M059J (cell line): ENCODE data around the gene CFAP69. TPM values are rescaled to one million over a fixed set of nuclear protein-coding genes. Genes with fewer than 3 reads are reported as not detected.
A peak's percentile ranks its signal among the peaks of the same experiment; 100 is the strongest.
"Not testable (repeated sequence)": the region's sequence is repeated elsewhere in the genome, so short reads cannot be mapped to it uniquely, and the experiment has no call there.

Experiments used
- DNase-seq: peaks from one replicate; pipeline ENCODE4 v3.0.0-alpha.2; 2012; ENCODE audit warnings: low read depth
- total RNA-seq: library from RNA; depleted of rRNA; stranded (reverse); fragments of >200 nt; shearing (Covaris generic); gene quantifications from 2 replicates; pipeline ENCODE4 v1.2.3, GENCODE V29; 2014

The CFAP69 gene
- total RNA-seq, 1 experiment from 2014 or later: 3.2 TPM

DNA sequence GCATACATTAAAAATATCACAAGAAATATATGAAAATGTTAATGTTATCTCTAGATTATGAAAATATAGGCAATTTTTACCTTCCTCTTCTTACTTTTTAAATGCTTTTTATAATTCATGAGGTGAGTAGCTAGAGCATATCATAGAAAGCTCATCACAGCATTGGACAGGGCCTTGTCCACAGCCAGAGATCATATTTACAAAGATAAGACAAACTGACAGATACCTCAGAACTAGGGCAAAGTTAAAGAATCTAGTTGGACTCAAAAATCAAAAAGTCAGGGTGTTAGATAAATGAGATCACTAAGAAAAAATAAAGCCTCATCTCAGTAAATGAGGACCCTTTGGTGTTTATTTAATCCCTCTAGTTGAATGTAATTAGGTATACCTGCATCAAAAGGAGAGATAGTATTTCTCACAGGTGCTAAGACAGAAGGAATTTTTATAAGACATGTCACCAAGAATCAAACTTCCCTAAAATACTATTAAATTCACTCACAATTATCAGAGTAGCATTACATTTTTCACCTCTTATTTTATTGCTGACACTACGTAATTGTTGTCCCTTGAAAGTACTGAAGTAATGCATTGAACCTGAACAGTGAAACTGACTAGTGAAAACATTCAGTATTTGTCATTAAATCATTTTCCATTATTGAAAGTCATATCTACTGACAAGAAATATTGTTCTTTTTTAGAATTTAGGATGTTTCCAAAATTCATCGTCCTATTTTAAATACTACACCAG lies 25.6 kb downstream of the CFAP69 start:
- no peak for DNase-seq

DNA sequence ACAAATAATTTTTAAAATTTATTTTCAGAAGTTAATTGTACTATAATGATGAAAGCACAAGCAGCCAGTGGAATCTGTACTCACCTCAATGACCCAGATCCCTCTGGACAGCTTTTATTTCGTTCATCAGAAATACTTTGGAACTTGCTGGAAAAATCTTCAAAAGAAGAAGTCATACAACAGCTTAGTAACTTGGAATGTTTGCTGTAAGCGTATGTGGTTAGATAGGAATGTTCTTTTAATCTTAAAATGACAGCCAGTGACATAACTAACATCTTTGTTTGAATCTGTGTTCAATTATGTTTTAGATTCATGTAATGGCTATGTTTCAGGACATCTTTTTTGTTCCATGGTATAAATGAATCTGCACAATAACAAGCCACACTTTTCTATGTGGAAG lies 26.8 kb downstream of the CFAP69 start:
- DNase-seq: peak; percentile 49

DNA sequence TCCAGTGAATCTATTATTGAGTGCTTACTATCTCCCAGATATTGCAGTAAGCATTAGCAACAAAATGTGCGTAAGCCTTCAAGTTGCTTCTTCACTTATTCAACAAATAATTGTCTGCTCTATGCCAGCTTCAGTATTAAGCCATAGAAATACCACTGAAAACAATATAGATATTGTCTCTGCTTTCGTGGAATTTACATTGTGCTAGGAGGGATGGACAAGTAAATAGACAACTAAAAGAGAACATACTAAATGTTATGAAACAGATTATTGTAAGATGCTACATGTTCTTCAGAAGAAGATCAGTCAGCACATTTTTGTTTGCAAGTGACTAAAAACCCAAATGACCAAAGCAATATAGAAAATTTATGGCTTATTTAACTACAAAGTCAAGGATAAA lies 27.3 kb downstream of the CFAP69 start:
- DNase-seq: no peak

DNA sequence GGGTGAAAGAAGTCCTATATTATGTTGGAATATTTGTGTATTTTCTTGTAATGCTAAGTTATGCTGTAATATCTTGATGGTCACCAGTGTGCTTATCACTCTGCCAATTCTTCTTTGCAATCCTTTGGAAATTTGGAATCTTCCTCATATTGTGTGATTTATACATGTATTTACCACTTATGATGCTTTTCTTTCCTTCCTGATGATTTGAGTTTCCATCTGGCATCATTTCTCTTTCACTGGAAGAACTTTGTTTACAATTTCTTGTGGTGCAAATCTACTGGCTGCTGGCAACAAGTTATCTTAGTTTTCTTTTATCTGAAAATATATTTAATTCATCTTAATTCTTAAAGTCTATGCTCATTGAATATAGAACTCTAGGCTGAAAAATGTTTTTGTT lies 29.2 kb downstream of the CFAP69 start:
- DNase-seq: no peak

DNA sequence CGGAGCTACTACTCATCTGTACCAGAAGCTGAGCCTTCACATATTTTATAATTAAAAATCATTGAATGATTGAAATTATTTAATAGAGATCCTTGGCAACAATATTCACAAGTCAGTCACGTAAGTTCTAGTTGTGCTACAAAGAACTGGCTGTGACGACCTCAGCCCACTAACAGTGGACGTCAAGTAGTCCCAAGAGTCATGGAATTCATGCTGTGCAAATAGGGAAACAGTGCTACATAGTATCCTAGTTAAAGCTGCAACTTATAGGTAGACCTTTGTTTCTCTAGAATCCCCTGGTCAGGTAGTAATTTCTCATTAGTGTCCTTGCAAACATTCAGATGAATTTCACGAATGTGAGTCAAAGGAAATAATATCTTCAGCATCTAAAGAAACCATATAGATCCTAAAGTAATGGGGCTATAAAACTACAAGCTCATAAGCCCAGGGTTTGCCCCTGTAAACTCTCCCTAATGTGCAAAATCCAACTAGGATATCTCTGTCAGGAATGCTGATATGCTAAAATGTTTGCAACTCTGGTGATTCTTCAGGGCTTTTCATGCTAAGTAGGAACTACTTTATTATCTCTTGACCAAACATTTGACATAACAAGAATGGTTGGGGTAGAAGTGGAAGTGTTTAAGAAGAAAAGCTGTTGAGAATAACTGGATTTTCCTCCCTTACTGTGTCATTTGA lies 31.2 kb downstream of the CFAP69 start:
- no peak for DNase-seq

DNA sequence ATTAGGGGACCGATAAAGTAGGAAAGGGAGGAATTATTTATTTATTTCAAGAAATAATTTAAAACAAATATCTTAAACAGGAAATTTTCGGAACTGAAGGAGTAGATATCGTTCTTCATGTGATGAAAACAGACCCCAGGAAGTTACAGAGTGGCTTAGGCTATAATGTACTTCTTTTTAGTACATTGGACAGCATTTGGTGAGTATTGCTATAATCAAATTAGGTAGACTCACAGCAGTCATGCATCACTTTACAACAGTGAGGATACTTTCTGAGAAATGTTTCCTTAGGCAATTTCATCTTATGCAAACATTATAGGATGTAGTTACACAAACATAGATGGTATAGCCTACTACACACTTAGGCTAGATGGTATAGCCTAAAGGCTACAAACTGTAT lies 43.2 kb downstream of the CFAP69 start:
- DNase-seq: no peak

DNA sequence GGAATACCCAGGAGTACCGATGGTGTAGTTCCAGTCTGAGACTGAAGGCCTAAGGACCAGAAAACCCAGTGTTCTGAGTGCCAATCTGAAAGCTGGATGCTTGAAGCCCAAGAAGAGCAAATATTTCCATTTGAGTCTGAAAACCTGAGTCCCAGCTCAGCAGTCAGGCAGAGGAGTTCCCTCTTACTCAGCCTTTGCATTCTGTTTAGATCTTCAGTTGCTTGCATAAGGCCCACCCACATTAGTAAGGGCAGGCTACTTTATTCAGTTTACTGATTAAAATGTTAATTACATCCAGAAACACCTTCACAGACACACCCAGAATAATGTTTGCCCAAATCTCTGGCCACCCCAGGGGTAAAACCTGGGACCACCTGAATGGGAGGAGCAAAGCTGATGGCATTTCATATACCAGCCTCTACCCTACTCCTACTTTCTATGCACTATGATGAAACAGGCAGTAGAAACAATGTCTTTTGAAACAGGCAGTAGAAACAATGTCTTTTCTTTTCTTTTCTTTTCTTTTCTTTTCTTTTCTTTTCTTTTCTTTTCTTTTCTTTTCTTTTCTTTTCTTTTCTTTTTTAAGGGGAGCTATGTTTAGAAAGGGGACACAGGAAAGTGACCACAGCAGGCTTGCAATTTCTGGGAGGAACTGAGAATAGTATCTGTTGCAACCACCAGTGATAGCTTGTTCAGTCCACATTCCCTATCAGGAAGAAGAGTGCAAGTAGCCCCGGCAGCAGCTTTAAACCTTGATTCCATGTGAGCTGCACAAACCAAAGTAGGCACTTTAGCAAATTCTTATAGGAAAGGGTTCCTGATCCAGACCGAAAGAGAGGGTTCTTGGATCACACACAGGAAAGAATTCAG lies 45.5 kb downstream of the CFAP69 start:
- DNase-seq: no peak

DNA sequence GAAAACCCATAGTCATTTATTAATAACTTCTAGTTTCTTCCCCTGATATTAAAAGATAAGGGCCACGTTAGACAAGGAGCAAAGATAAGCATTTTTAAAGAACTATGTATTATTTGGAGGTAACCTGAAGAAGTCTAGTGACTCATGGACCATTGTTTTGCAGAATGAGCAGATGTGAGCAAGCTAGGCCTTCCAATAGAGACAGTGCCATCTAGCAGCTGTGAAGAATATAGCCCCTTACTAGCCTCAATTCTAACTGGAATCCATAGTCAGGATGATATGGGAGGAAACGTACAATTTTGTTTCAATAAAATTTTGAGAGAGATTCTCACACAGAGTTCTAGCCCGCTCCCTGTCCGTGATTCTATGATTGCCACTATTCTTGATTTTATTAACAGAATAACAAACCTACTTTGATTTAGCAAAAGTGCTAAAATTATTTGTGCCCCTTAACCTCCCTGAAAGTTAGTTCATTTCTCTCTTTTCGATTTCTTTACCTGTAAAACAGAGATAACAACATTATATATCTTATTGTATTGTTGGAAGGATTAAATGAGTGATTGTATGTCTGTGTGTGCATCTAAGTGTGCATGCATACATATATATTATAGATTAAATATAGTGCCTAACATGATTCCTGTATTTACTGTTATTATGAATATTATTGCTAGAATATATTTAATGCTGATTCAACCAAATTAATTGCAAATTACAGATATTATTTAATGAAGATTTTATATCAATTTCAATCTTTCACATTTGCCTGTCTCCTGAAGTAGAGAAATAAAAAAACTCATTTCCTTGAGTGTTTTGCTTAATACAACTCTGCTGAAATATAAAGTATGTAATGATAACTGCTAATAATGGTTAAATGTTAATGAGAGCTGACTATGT lies 53.4 kb downstream of the CFAP69 start:
- peak; percentile 69 for DNase-seq

DNA sequence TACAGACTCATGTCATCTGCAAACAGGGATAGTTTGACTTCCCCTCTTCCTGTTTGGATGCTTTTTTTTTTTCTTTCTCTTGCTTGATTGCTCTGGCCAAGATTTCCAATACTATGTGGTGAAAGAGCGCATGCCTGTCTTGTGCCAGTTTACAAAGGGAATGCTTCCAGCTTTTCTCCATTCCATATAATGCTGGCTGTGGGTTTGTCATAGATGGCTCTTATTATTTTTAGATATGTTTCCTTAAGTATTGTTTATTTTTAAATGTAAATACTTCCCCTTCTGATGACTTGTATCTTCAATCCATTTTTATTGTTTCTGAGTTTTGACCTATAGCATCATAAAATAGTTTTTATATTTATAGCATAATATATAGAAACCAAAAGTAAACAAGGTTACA lies 58.3 kb downstream of the CFAP69 start:
- no peak for DNase-seq

DNA sequence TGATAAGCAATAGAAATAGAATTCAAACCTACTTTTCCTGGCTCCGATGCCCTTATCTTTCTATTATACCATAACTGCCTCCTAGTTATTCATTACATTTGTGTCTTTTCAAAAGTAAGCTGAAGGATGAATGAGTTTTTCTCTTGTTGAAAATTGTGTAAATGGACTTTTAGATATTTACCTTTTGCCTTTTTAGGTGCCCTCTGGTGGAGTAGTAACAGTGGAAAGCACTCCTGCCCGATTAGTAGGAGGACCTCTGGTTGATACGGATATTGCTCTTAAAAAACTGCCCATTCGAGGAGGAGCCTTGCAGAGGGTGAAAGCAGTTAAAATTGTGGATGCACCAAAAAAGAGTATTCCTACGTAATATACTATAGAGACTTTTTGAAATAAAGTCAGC lies 64.9 kb downstream of the CFAP69 start:
- DNase-seq: no peak

DNA sequence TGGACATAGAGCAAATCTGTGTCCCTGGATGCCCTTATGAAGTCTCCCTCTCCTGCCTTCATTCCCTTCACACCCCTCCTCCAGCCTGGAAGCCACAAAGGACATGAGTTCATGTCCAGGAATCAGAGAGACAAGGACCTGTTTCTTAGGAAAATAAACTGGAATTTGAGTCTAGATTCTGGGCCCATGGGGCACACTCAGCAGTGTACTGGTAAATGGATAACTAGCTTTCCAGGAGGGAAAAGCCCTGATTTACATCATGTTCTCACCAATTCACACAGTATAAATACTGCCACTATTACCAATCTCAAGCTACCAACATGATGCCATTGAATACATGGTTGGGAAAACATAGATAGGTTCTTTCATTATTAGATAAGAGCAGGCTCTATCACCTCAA lies 66.2 kb downstream of the CFAP69 start:
- no peak for DNase-seq

DNA sequence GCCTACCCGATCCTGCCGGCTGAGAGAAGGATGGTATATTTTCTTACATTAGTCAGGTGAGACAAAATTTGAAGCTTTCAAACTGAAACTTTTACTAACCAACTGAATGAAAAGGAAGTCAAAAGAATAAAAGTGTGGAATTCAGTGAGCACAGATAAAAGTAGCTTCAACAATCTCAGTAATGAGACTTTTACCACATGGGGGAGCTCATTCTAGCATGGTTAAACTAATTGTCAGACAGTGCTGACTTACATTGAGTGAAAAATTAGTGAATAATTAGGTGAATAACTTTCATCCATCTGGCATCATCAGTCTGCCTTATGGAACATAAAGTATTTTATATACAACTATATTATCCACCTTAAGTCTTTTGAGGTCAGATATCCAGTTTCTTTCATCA lies 67.8 kb downstream of the CFAP69 start:
- peak; percentile 10 for DNase-seq

DNA sequence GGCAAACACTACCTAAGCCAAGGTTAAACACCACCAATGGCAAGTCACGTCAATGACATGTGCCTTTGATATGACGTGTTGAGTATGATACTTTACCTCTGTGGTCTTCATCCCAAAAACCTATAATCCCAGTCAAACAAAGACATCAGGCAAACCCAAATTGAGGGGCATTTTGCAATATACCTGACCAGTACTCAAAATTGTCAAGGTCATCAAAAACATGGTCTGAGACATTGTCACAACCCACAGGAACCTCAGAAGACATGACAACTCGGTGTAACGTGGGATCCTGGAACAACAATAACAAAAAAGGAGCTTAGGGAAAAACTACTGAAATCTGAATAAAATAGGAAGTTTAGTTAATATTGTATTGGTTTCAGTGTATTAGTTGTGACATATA lies 68.9 kb downstream of the CFAP69 start:
- DNase-seq: no peak

DNA sequence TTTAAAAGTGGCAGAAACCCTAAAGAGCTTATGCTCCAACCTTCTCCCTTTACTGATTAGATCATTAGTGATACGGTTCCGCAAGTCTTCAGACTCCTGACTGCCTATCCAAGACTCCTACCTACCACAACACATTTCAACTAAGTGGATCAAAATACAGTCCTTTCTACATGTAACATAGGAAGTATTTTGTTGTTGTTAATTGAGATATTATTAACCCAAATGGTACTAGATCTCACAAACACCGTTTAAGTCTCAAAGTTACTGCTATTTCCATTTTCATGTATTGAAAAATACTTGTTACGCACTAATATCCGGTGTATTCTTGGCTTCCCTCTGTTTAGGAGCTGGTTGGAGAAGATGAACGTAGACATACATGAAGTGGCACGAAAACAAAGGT lies 75.0 kb downstream of the CFAP69 start:
- DNase-seq: no peak

DNA sequence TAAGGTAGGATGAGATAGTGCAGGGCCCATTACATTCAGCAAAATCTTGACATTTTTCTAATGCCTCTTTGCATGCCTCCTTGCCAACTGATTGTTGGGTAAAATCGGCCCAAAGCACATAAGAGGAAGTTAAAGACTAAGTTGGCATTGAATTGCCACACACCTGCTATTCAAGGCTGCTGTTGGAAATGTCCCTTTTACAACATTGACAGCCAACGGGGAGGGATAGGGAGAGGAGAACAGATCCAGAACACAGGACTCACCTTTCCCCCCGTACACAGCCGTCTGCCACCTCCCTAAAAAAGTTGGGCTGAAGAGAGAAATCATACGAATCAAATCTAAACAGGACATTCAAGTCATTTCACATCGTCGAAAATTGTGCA lies 75.4 kb downstream of the CFAP69 start:
- DNase-seq: no peak

DNA sequence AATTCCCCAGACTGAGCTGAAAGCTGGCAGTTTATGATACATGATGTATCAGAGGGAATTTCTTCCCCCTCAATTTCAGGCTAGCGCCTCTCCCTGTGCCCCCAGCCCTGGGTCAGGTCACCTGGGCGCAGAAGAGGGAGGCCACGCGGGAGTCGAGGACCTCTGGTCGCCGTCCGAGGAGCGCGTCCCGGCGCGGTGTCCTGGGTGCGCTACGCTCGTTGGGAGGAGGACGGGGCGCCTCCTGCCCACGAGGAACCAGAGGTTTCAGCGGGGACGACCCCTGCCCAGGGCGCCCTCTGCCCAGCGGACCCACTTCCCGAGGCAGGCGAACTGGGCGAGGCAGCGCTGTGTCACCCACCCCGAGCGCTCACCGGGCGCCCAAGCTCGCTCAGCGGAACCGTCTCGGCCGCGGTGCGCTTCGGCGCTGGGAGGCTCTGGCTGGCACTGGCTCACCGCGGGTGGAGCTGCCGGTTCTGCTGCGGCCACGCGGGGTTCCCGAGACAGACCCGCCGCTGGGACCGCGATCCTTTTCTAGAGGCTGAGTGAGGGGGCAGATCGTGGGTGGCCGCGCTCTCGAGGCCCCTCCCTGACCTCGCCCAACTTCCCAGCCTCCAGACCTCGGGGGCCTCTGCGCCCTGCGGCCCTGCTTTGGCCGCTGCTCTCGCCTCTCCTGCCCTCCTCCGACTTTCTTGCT lies 76.0 kb downstream of the CFAP69 start, which contains the start of gene FAM237B:
FAM237B (minus strand) TSS at position 504 of the 694 bp plus-strand sequence. CDS start 1,556 bp downstream, outside the sequence.
- DNase-seq: no peak

DNA sequence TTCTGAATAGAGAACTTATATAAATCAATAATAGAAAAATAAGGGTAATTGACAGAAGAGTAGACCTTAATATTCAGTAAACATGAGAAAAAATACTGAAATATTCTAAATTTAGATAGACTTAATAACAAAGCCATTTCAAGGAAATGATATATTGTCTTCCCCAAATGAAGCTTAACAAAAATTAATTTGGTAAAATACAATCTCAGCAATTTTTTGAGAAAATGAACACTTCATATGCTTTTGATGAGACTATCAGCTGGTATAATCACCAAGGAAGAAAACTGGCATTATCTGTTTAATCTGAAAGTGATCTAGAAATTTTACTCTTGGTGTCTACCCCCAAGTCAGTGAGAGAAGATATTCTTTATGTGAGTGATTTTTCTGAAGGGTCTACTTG lies 77.9 kb downstream of the CFAP69 start:
- no peak for DNase-seq

DNA sequence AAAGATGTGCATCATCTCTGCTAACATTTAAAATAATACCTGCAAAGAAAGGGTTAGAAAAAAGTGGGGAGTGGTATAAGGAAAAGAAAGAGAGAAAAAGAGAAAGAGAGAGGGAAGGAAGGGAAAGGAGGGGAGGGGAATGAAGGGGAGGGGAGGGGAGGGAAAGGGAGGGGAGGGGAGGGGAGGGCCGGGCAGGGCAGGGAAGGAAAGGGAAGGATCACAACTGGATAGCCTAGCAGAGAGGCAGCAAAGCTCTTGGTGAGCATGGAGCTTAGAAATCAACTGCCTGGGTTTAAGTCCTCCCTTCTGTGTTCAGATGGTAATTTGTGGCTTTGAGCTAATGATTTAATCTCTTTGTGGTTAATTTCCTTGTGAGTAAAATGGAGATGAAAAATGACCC lies 81.5 kb downstream of the CFAP69 start:
- DNase-seq: no peak

DNA sequence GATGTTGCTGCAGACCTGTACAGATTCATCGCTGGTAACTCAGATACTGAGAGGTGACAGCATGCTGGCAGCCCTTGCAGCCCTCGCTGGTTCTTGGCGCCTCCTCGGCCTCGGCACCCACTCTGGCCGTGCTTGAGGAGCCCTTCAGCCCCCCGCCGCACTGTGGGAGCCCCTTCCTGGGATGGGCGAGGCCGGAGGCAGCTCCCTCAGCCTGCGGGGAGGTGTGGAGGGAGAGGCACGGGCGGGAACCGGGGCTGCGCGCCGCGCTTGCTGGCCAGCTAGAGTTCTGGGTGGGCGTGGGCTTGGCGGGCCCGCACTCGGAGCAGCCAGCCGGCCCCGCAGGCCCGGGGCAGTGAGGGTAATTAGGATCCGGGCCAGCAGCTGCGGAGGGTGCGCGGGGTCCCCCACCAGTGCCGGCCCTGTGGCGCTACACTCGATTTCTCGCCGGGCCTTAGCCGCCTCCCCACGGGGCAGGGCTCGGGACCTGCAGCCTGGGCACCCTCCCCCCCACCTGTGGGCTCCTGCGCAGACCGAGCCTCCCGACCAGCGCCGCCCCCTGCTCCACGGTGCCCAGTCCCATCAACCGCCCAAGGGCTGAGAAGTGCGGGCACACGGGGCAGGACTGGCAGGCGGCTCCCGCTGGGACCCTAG lies 89.3 kb downstream of the CFAP69 start:
- no peak for DNase-seq

DNA sequence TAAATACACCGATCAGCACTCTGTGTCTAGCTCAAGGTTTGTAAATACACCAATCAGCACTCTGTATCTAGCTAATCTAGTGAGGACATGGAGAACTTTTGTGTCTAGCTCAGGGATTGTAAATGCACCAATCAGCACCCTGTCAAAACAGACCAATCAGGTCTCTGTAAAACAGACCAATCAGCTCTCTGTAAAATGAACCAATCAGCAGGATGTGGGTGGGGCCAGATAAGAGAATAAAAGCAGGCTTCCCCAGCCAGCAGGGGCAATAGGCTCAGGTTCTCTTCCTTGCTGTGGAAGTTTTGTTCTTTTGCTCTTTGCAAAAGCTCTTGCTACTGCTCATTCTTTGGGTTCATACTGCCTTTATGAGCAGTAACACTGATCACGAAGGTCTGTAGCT lies 90.0 kb downstream of the CFAP69 start:
- DNase-seq: not testable (repeated sequence)
